ENCODE data around the gene CDH13.

- TF ChIP-seq, protein P1, sequence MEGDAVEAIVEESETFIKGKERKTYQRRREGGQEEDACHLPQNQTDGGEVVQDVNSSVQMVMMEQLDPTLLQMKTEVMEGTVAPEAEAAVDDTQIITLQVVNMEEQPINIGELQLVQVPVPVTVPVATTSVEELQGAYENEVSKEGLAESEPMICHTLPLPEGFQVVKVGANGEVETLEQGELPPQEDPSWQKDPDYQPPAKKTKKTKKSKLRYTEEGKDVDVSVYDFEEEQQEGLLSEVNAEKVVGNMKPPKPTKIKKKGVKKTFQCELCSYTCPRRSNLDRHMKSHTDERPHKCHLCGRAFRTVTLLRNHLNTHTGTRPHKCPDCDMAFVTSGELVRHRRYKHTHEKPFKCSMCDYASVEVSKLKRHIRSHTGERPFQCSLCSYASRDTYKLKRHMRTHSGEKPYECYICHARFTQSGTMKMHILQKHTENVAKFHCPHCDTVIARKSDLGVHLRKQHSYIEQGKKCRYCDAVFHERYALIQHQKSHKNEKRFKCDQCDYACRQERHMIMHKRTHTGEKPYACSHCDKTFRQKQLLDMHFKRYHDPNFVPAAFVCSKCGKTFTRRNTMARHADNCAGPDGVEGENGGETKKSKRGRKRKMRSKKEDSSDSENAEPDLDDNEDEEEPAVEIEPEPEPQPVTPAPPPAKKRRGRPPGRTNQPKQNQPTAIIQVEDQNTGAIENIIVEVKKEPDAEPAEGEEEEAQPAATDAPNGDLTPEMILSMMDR (IDR thresholded peaks at IDR 0.05; ENCODE audit: low read depth, low read length), result no peak
- no peak for TF ChIP-seq EZH2phosphoT487 (IDR thresholded peaks at IDR 0.05; ENCODE audit: low read depth)
Observed at GRCh38 chr16:82874672-82875071, 247.9 kb downstream of the CDH13 start.

All from OCI-LY3 (cell line).